Naive thymus-derived CD8-positive, alpha-beta T cell (primary cell): ENCODE measurements around the gene KIF3B. TPM values are rescaled to one million over a fixed set of nuclear protein-coding genes. Genes with fewer than 3 reads are reported as not detected.

Source experiments
- polyA plus RNA-seq, 3 donors: library from polyadenylated mRNA; unstranded; fragments of 300-500 nt; fragmentation: Illumina TruSeq; gene quantifications; one replicate each; pipeline ENCODE4 v1.2.3, GENCODE V29; 2021
- total RNA-seq, 8 experiments: library from RNA in 2 of 8; stranded (reverse) in 2 of 8; gene quantifications; one replicate each; pipeline ENCODE4 v1.2.3 and lab custom pipeline; 2021 to 2026

KIF3B gene
- total and polyA plus RNA-seq, 5 experiments from 2014 or later = 2.2 to 11.4 (median 3.2) TPM

Other genes with a start within 250 kb of the KIF3B start
- gene HCK, start 225.4 kb upstream of the KIF3B start, total RNA-seq = under 1 TPM; 0.71 to 0.86 TPM
- under 1 TPM in 2 of 3 donors, not detected in 1; 0.24 to 0.35 TPM for gene HCK, start 225.4 kb upstream of the KIF3B start, polyA plus RNA-seq
- 10 to 100 TPM; 42.6 to 44.3 TPM for gene TM9SF4, start 167.9 kb upstream of the KIF3B start, total RNA-seq
- gene TM9SF4, start 167.9 kb upstream of the KIF3B start, polyA plus RNA-seq = 10 to 100 TPM; 31.5 to 43.4 (median 33.3) TPM
- 10 to 100 TPM; 12.9 to 14.5 TPM for gene PLAGL2, start 69.9 kb upstream of the KIF3B start, total RNA-seq
- 1 to 10 TPM; 1.2 to 4.2 (median 2.5) TPM for gene PLAGL2, start 69.9 kb upstream of the KIF3B start, polyA plus RNA-seq
- 10 to 100 TPM; 15.4 to 21.8 TPM for gene POFUT1, start 69.8 kb upstream of the KIF3B start, total RNA-seq
- 10 to 100 TPM; 10.7 to 15.0 (median 12.2) TPM for gene POFUT1, start 69.8 kb upstream of the KIF3B start, polyA plus RNA-seq
- gene ASXL1, start 80.7 kb downstream of the KIF3B start, total RNA-seq = 100 to 1,000 TPM; 147 to 149 TPM
- 10 to 100 TPM; 15.2 to 20.1 (median 18.4) TPM for gene ASXL1, start 80.7 kb downstream of the KIF3B start, polyA plus RNA-seq